Subcutaneous abdominal adipose tissue (tissue), 5 donors: ENCODE measurements around the gene CNOT1.

Experiments used
- H3K27ac ChIP-seq: one replicate; pipeline ENCODE4 v1.7.0; 2013; ENCODE audit warnings: low read depth, mild to moderate bottlenecking, inconsistent platforms, low read length, moderate library complexity
- H3K27me3 ChIP-seq, 5 donors: one replicate each; pipeline ENCODE4 v1.7.0; 2013; ENCODE audit warnings: low read length in 5 of 5, inconsistent platforms in 1 of 5; ENCODE audit not compliant: control insufficient read depth in 5 of 5, insufficient read depth in 4 of 5
- H3K36me3 ChIP-seq, 5 donors: one replicate each; pipeline ENCODE4 v1.7.0; 2013; ENCODE audit warnings: low read length in 5 of 5; ENCODE audit not compliant: control insufficient read depth in 5 of 5, insufficient read depth in 5 of 5
- H3K4me1 ChIP-seq, 5 donors: one replicate each; pipeline ENCODE4 v1.7.0; 2013; ENCODE audit warnings: low read length in 5 of 5, mild to moderate bottlenecking in 3 of 5, moderate library complexity in 1 of 5; ENCODE audit not compliant: control insufficient read depth in 5 of 5, insufficient read depth in 5 of 5
- H3K4me3 ChIP-seq, 5 donors: one replicate each; pipeline ENCODE4 v1.7.0; 2013; ENCODE audit warnings: low read length in 5 of 5, low read depth in 1 of 5
- H3K9ac ChIP-seq, 5 donors: one replicate each; pipeline ENCODE4 v1.7.0; 2013; ENCODE audit warnings: low read length in 5 of 5, mild to moderate bottlenecking in 4 of 5, moderate library complexity in 3 of 5
- H3K9me3 ChIP-seq, 5 donors: one replicate each; pipeline ENCODE4 v1.7.0; 2013; ENCODE audit warnings: low read length in 5 of 5; ENCODE audit not compliant: control insufficient read depth in 5 of 5
- donor health status: healthy.
- donor health status: healthy.
- donor health status: healthy.
- donor health status: healthy.
- donor health status: healthy.

Gene CNOT1

GRCh38 chr16:58475091-58475619 is 154.5 kb downstream of the CNOT1 start:
- Histone ChIP-seq H3K27ac (no peak overlapping the region), H3K36me3 (no peaks in the 10 kb centered on the region), H3K4me1 (peaks cover 0 to 14% (median 2%) of the 10 kb centered on the region in 5 donors)

GRCh38 chr16:58474296-58474695 is 155.3 kb downstream of the CNOT1 start:
- Histone ChIP-seq H3K4me1 (peaks cover 0 to 14% (median 2%) of the 10 kb centered on the region in 5 donors), H3K4me3 (no peak overlapping the region), H3K27me3 (peaks cover 0 to 2% (median 0%) of the 10 kb centered on the region in 5 donors), H3K9me3 (no peaks in the 10 kb centered on the region), H3K9ac (no peak overlapping the region), H3K27ac (no peak overlapping the region), H3K36me3 (no peaks in the 10 kb centered on the region)

More at GRCh38 chr16:58475091-58475619, 154.5 kb downstream of the CNOT1 start:
- no peak overlapping the region for H3K4me3 ChIP-seq
- H3K9me3 ChIP-seq = no peaks in the 10 kb centered on the region
- no peak overlapping the region for H3K9ac ChIP-seq
- peaks cover 0 to 2% (median 0%) of the 10 kb centered on the region in 5 donors for H3K27me3 ChIP-seq

GRCh38 chr16:58472827-58473226 is 156.8 kb downstream of the CNOT1 start:
- H3K27ac ChIP-seq = no peak overlapping the region
- H3K4me3 ChIP-seq = no peak overlapping the region
- H3K36me3 ChIP-seq = no peaks in the 10 kb centered on the region
- peaks cover 0 to 5% (median 2%) of the 10 kb centered on the region in 5 donors for H3K27me3 ChIP-seq
- H3K9me3 ChIP-seq = no peaks in the 10 kb centered on the region
- no peak overlapping the region for H3K9ac ChIP-seq
- H3K4me1 ChIP-seq = peaks cover 0 to 14% (median 2%) of the 10 kb centered on the region in 5 donors

GRCh38 chr16:58472266-58472665 is 157.4 kb downstream of the CNOT1 start:
- no peak overlapping the region for H3K4me3 ChIP-seq
- no peak overlapping the region for H3K27ac ChIP-seq

GRCh38 chr16:58471209-58471975 is 158.2 kb downstream of the CNOT1 start:
- peaks cover 3 to 16% (median 10%) of the 10 kb centered on the region in 5 donors for H3K27me3 ChIP-seq
- no peak overlapping the region for H3K9ac ChIP-seq
- H3K9me3 ChIP-seq = no peaks in the 10 kb centered on the region
- peaks cover 0 to 14% (median 2%) of the 10 kb centered on the region in 5 donors for H3K4me1 ChIP-seq
- H3K36me3 ChIP-seq = no peaks in the 10 kb centered on the region
- H3K27ac ChIP-seq = no peak overlapping the region
- H3K4me3 ChIP-seq = no peak overlapping the region

More at GRCh38 chr16:58472266-58472665, 157.4 kb downstream of the CNOT1 start:
- Histone ChIP-seq H3K36me3 (no peaks in the 10 kb centered on the region), H3K4me1 (peaks cover 0 to 14% (median 2%) of the 10 kb centered on the region in 5 donors), H3K9me3 (no peaks in the 10 kb centered on the region), H3K27me3 (peaks cover 2 to 10% (median 4%) of the 10 kb centered on the region in 5 donors), H3K9ac (no peak overlapping the region)
